Body of pancreas (tissue), 4 donors: ENCODE data around the gene ALX4. TPM values are rescaled to one million over a fixed set of nuclear protein-coding genes. Genes with fewer than 3 reads are reported as not detected.

Experiments
- ATAC-seq: fragments of 150-250 bp; one replicate; pipeline ENCODE4 v1.9.1; 2016
- DNase-seq, 4 donors: peaks; one replicate each; pipeline ENCODE4 v3.0.0-alpha.2; 2019
- H3K27ac ChIP-seq, 4 donors: fragments of 200-600 bp; sonication (generic); 1 replicate in 3 of 4; 2 replicates in 1 of 4; pipeline versions ENCODE4 v1.5.1 to v1.6.1; 2016 to 2019; ENCODE audit warnings: mild to moderate bottlenecking in 1 of 4, mixed read lengths in 1 of 4, moderate library complexity in 1 of 4
- H3K27me3 ChIP-seq, 2 donors: fragments of 200-600 bp; sonication (generic); one replicate each; pipeline ENCODE4 v1.6.0; 2016; ENCODE audit warnings: mild to moderate bottlenecking in 1 of 2
- H3K36me3 ChIP-seq, 2 donors: fragments of 200-600 bp; sonication (generic); replicated peaks in 1 of 2; 2 replicates each; pipeline ENCODE4 v1.5.1; 2016; ENCODE audit warnings: low read depth in 2 of 2; ENCODE audit not compliant: insufficient read depth in 1 of 2
- H3K4me1 ChIP-seq: fragments of 200-600 bp; sonication (generic); one replicate; pipeline ENCODE4 v1.6.0; 2016
- H3K4me3 ChIP-seq, 2 donors: fragments of 200-600 bp; sonication (generic); 1 replicate in 1 of 2; 2 replicates in 1 of 2; pipeline ENCODE4 v1.5.1; 2016 to 2019
- H3K9me3 ChIP-seq, 3 donors: fragments of 200-600 bp; sonication (generic); 1 replicate in 2 of 3; 2 replicates in 1 of 3; pipeline ENCODE4 v1.5.1; 2016
- CTCF ChIP-seq, 7 experiments: fragments of 450-650 bp in 4 of 7; fragments of 200-600 bp in 3 of 7; sonication (generic) in 3 of 7; IDR thresholded peaks; one replicate each; pipeline ENCODE4 v1.5.1; 2016 to 2019; ENCODE audit warnings: antibody characterized with exemption in 7 of 7
- POLR2A ChIP-seq, 3 donors: fragments of 450-650 bp; IDR thresholded peaks; one replicate each; pipeline ENCODE4 v1.6.1; 2016; ENCODE audit warnings: antibody characterized with exemption in 3 of 3, mild to moderate bottlenecking in 2 of 3
- WGBS, 2 donors: methylation state at CpG; one replicate each; pipeline ENCODE4 v1.1.5; 2017; 5-methylcytosine and 5-hydroxymethylcytosine counted together
- intact Hi-C: fragments of 100-400 bp; cut with DNase I; formaldehyde crosslinking; loops from one replicate; pipeline ENCODE4 v1.15.1; 2023
- total RNA-seq, 2 donors: library from RNA; depleted of rRNA; stranded (reverse); fragments of >200 nt; gene quantifications; one replicate each; pipeline ENCODE4 v1.1.0, GENCODE V29; 2016

ALX4 gene
- total RNA-seq, 2 donors from 2014 or later, result not detected

- TF ChIP-seq CTCF (IDR thresholded peaks at IDR 0.05) (no peak), POLR2A (IDR thresholded peaks at IDR 0.05) (no peak)
- DNase-seq (no peak), ATAC-seq (no peak)
- Histone ChIP-seq H3K9me3 (no peaks in the 10 kb centered on the region), H3K27ac (no peak overlapping the region), H3K27me3 (no peaks in the 10 kb centered on the region), H3K36me3 (no peaks in the 10 kb centered on the region), H3K4me3 (no peak overlapping the region), H3K4me1 (no peaks in the 10 kb centered on the region)
- intact Hi-C loops, result no loop called here
- WGBS, 2 donors, result 67 to 80% methylated on average over 5 of the region's 5 CpGs
Measured at GRCh38 chr11:44343778-44344422, 34.0 kb upstream of the ALX4 start.

GRCh38 chr11:44342616-44343015 is 32.7 kb upstream of the ALX4 start:
- Histone ChIP-seq H3K4me3 (no peak overlapping the region), H3K9me3 (no peaks in the 10 kb centered on the region), H3K36me3 (no peaks in the 10 kb centered on the region), H3K4me1 (no peaks in the 10 kb centered on the region), H3K27ac (no peak overlapping the region), H3K27me3 (peaks cover 0 to 3% of the 10 kb centered on the region in 2 donors)
- intact Hi-C loops, result no loop called here
- DNase-seq, result no peak
- 61 to 84% methylated on average over 4 of the region's 4 CpGs for WGBS, 2 donors
- no peak for ATAC-seq
- TF ChIP-seq CTCF (IDR thresholded peaks at IDR 0.05) (no peak), POLR2A (IDR thresholded peaks at IDR 0.05) (no peak)

GRCh38 chr11:44340656-44341055 is 30.7 kb upstream of the ALX4 start:
- Histone ChIP-seq H3K36me3 (no peaks in the 10 kb centered on the region), H3K9me3 (no peaks in the 10 kb centered on the region), H3K4me3 (no peak overlapping the region), H3K4me1 (no peaks in the 10 kb centered on the region), H3K27me3 (peaks cover 0 to 9% of the 10 kb centered on the region in 2 donors), H3K27ac (no peak overlapping the region)
- 64 to 72% methylated on average over 2 to 4 of the region's 5 CpGs for WGBS, 2 donors
- TF ChIP-seq CTCF (IDR thresholded peaks at IDR 0.05) (no peak), POLR2A (IDR thresholded peaks at IDR 0.05) (no peak)
- intact Hi-C loops, result no loop called here
- no peak for ATAC-seq
- DNase-seq, result no peak

GRCh38 chr11:44339530-44339883 is 29.6 kb upstream of the ALX4 start:
- TF ChIP-seq POLR2A (IDR thresholded peaks at IDR 0.05) (no peak), CTCF (IDR thresholded peaks at IDR 0.05) (no peak)
- intact Hi-C loops, result no loop called here
- WGBS, 2 donors, result 65 to 68% methylated on average over 2 to 4 of the region's 4 CpGs
- no peak for ATAC-seq
- no peaks in the 10 kb centered on the region for H3K4me1 ChIP-seq
- H3K27ac ChIP-seq, result no peak overlapping the region
- H3K27me3 ChIP-seq, result peaks cover 0 to 9% of the 10 kb centered on the region in 2 donors
- H3K9me3 ChIP-seq, result no peaks in the 10 kb centered on the region
- no peak overlapping the region for H3K4me3 ChIP-seq
- no peak for DNase-seq
- H3K36me3 ChIP-seq, result no peaks in the 10 kb centered on the region
